HCT116 (cell line): ENCODE results near the gene TSPAN7.

Experiments
- ATF3 ChIP-seq: IDR thresholded peaks from 2 replicates; pipeline ENCODE4 v1.6.1; 2012
- CTCF ChIP-seq, 3 experiments: fragments of 200-600 bp in 1 of 3; sonication (generic) in 1 of 3; IDR thresholded peaks in 2 of 3; conservative IDR thresholded peaks in 1 of 3; 2 replicates each; pipeline ENCODE4 v1.5.1; 2012 to 2017; ENCODE audit warnings: low read depth in 2 of 3, low read length in 2 of 3, antibody characterized with exemption in 1 of 3, borderline replicate concordance in 1 of 3, control low read depth in 1 of 3, mild to moderate bottlenecking in 1 of 3, mixed read lengths in 1 of 3, mixed run types in 1 of 3, moderate library complexity in 1 of 3; ENCODE audit not compliant: insufficient read depth in 1 of 3
- EGR1 ChIP-seq: IDR thresholded peaks from 2 replicates; pipeline ENCODE4 v1.6.1; 2012; ENCODE audit warnings: low read depth
- JUND ChIP-seq: IDR thresholded peaks from 2 replicates; pipeline ENCODE4 v1.6.1; 2012
- MAX ChIP-seq: IDR thresholded peaks from 2 replicates; pipeline ENCODE4 v1.6.1; 2012
- POLR2A ChIP-seq: IDR thresholded peaks from 2 replicates; pipeline ENCODE4 v1.7.0; 2011; ENCODE audit warnings: borderline replicate concordance; ENCODE audit not compliant: insufficient read depth, insufficient read length; ENCODE audit errors: extremely low read depth
- POLR2AphosphoS5 ChIP-seq: IDR thresholded peaks from 2 replicates; pipeline ENCODE4 v1.6.1; 2011; ENCODE audit warnings: mild to moderate bottlenecking, low read depth, low read length, moderate library complexity
- RAD21 ChIP-seq: IDR thresholded peaks from 2 replicates; pipeline ENCODE4 v1.6.1; 2012; ENCODE audit warnings: low read depth, mild to moderate bottlenecking
- SP1 ChIP-seq: IDR thresholded peaks from 2 replicates; pipeline ENCODE4 v1.6.1; 2012; ENCODE audit warnings: low read depth
- TCF7L2 ChIP-seq: IDR thresholded peaks from 2 replicates; pipeline ENCODE4 v1.7.0; 2011; ENCODE audit warnings: borderline replicate concordance, inconsistent platforms; ENCODE audit not compliant: insufficient read depth, insufficient read length; ENCODE audit errors: extremely low read depth
- ZBTB33 ChIP-seq: IDR thresholded peaks from 2 replicates; pipeline ENCODE4 v1.6.1; 2011; ENCODE audit warnings: mild to moderate bottlenecking, low read length, moderate library complexity; ENCODE audit not compliant: insufficient replicate concordance; ENCODE audit errors: extremely low read depth
- ZFX ChIP-seq: fragments of 450-650 bp; IDR thresholded peaks from 2 replicates; pipeline ENCODE4 v1.6.1; 2017
- ZNF274 ChIP-seq: fragments of 200-500 bp; sonication (Bioruptor generic); IDR thresholded peaks from 2 replicates; pipeline ENCODE4 v1.6.1; 2014; ENCODE audit warnings: mild to moderate bottlenecking, low read depth, low read length, inconsistent platforms

- TF ChIP-seq ZBTB33: no peak
- TF ChIP-seq CTCF (IDR thresholded peaks at IDR 0.05 in 2 of 3, conservative IDR thresholded peaks at IDR 0.05 in 1 of 3; ENCODE audit: borderline replicate concordance in 1 of 3, insufficient read depth in 1 of 3, low read depth in 2 of 3, low read length in 2 of 3): no peak
- TF ChIP-seq POLR2A: no peak
- no peak for TF ChIP-seq ATF3
- no peak for TF ChIP-seq MAX
- no peak for TF ChIP-seq POLR2AphosphoS5
- no peak for TF ChIP-seq TCF7L2
- no peak for TF ChIP-seq ZFX
- TF ChIP-seq JUND: no peak
- TF ChIP-seq EGR1: no peak
- no peak for TF ChIP-seq SP1
- no peak for TF ChIP-seq ZNF274
- no peak for TF ChIP-seq RAD21
These were observed 41.7 kb upstream of the TSPAN7 start for GRCh38 chrX:38519651-38520050.
